ENCODE data around the gene NOL11. TPM values are rescaled to one million over a fixed set of nuclear protein-coding genes. Genes with fewer than 3 reads are reported as not detected.

Gene NOL11
- total RNA-seq, 1 experiment from 2014 or later = 38.2 TPM

DNA sequence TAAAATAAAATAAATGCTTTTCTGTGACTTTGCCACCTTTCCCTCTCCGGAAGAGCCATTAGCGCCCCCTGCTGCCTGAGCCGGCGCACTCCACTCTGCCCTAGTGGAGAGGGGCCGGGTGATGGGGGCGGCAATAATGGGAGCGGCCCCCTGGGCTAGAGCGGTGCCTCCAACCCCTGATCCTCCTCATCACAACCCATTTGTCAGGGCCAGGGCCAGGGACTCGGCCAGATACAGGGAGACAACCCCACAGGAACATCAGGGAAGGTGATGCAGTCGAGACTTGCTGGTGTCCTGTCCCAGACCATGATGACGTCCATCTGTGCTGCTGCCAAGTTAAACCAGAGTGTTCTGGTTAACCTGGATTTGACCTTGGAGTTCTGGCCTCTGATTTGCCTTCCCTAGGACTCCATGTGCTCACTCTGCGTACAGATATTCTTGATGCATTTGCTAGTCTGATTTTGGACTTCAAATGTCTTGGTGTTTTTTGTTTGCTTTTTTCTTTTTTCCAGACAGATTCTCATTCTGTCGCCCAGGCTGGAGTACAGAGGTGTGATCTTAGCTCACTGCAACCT lies 61.4 kb downstream of the NOL11 start:
- H2AFZ ChIP-seq = peak overlapping the region; percentile 37; the same call in 1 of the 2 replicates
- POLR2A ChIA-PET (ENCODE audit: unreplicated experiment) = interaction anchor here (0.6 kb wide), 1 partner anchor 174 kb away, joined by 3 read pairs; no protein-coding TSS in a partner anchor
- peak overlapping the region; percentile 60 for H3K4me2 ChIP-seq
- CTCF ChIA-PET = no interaction called here
- H3K4me3 ChIP-seq = no peak overlapping the region
- no peaks in the 10 kb centered on the region for H3K9me3 ChIP-seq (ENCODE audit: insufficient read depth, low read depth)
- H3F3A ChIP-seq (ENCODE audit: insufficient read depth, low read depth) = no peaks in the 10 kb centered on the region; the same call in 1 of the 2 replicates
- no peaks in the 10 kb centered on the region for H3K79me2 ChIP-seq (ENCODE audit: low read depth)
- peaks cover 4% of the 10 kb centered on the region; the same call in 1 of the 2 replicates for H3K4me1 ChIP-seq (replicated peaks; ENCODE audit: insufficient read depth)
- TF ChIP-seq, protein P1, sequence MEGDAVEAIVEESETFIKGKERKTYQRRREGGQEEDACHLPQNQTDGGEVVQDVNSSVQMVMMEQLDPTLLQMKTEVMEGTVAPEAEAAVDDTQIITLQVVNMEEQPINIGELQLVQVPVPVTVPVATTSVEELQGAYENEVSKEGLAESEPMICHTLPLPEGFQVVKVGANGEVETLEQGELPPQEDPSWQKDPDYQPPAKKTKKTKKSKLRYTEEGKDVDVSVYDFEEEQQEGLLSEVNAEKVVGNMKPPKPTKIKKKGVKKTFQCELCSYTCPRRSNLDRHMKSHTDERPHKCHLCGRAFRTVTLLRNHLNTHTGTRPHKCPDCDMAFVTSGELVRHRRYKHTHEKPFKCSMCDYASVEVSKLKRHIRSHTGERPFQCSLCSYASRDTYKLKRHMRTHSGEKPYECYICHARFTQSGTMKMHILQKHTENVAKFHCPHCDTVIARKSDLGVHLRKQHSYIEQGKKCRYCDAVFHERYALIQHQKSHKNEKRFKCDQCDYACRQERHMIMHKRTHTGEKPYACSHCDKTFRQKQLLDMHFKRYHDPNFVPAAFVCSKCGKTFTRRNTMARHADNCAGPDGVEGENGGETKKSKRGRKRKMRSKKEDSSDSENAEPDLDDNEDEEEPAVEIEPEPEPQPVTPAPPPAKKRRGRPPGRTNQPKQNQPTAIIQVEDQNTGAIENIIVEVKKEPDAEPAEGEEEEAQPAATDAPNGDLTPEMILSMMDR (conservative IDR thresholded peaks at IDR 0.05) = peak; percentile 77
- TF ChIP-seq EZH2 (IDR thresholded peaks at IDR 0.05; ENCODE audit: low read depth) = no peak
- intact Hi-C loops (cut with micrococcal nuclease; ENCODE audit: unreplicated experiment) = loop anchor here (2.0 kb wide), 1 partner anchor 404 kb away; no protein-coding TSS in a partner anchor
- DNase-seq = peak in 1 of 2 experiments; percentile 37
- H3K9me2 ChIP-seq (ENCODE audit: insufficient read depth) = no peaks in the 10 kb centered on the region
- no peaks in the 10 kb centered on the region for H3K36me3 ChIP-seq (ENCODE audit: low read depth)
- H3K27me3 ChIP-seq (ENCODE audit: insufficient read depth, low read depth) = no peaks in the 10 kb centered on the region
- H3K27ac ChIP-seq = no peak overlapping the region
- BruUV-seq (replicated peaks) = no TSS peak
- 0 out of 2 replicates have a peak, but pooled peaks cover 2% of the 10 kb centered on the region for H4K20me1 ChIP-seq (ENCODE audit: insufficient read depth)

DNA sequence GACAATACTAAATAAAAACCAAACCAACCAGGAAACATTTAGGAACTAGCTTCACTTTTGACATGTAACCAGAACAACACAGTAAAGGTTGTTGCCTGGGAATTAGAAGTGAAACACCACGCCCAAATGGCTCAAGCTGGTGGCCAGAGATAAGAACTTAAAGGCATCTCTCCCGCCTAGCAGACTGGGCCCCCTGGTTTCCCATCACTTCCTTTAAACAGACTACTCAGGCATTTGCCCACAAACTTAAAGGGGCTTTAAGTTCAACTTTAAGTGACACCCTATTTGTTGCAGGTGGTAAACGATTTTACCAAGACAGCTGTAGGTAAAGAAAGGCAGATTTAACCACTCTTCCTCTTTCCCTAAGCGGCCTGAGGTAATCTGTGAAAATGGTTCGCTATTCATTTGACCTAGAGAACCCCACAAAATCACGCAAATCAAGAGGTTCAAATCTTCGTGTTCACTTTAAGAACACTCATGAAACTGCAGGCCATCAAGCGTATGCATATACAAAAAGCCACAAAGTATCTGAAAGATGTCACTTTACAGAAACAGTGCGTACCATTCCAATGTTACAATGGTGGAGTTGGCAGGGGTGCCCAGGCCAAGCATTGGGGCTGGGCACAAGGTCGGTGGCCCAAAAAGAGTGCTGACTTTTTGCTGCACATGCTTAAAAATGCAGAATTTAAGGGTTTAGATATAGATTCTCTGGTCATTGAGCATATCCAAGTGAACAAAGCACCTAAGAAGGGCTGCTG lies 66.8 kb downstream of the NOL11 start:
- no peak for TF ChIP-seq EZH2 (IDR thresholded peaks at IDR 0.05; ENCODE audit: low read depth)
- TF ChIP-seq, protein P1 (conservative IDR thresholded peaks at IDR 0.05) = no peak
- Histone ChIP-seq H3K4me1 (replicated peaks; ENCODE audit: insufficient read depth) (peaks cover 4% of the 10 kb centered on the region; the same call in 1 of the 2 replicates), H2AFZ (no peak overlapping the region), H3K9me2 (ENCODE audit: insufficient read depth) (no peaks in the 10 kb centered on the region), H3K9me3 (ENCODE audit: insufficient read depth, low read depth) (no peaks in the 10 kb centered on the region), H3K27me3 (ENCODE audit: insufficient read depth, low read depth) (no peaks in the 10 kb centered on the region), H4K20me1 (ENCODE audit: insufficient read depth) (0 out of 2 replicates have a peak, but pooled peaks cover 2% of the 10 kb centered on the region), H3K36me3 (ENCODE audit: low read depth) (no peaks in the 10 kb centered on the region), H3K4me2 (no peak overlapping the region), H3F3A (ENCODE audit: insufficient read depth, low read depth) (no peaks in the 10 kb centered on the region; the same call in 1 of the 2 replicates), H3K4me3 (no peak overlapping the region), H3K27ac (no peak overlapping the region), H3K79me2 (ENCODE audit: low read depth) (no peaks in the 10 kb centered on the region)
- intact Hi-C loops (cut with micrococcal nuclease; ENCODE audit: unreplicated experiment) = no loop called here
- DNase-seq = no peak
- no TSS peak for BruUV-seq (replicated peaks)
- ChIA-PET POLR2A (ENCODE audit: unreplicated experiment) (no interaction called here), CTCF (no interaction called here)

DNA sequence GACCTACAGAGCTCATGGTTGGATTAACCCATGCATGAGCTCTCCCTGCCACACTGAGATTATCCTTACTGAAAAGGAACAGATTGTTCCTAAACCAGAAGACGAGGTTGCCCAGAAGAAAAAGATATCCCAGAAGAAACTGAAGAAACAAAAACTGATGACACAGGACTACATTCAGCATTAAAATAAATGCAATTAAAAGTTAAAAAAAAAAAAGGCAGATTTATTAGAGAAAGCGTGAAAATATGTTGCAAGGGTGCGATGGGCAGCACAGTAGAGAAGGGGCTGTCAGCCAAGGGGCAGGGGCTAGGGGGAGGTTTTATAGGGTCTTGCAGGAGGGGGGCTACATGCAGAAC lies 67.4 kb downstream of the NOL11 start:
- H2AFZ ChIP-seq = no peak overlapping the region
- H3K79me2 ChIP-seq (ENCODE audit: low read depth) = no peaks in the 10 kb centered on the region
- BruUV-seq (replicated peaks) = no TSS peak
- H3F3A ChIP-seq (ENCODE audit: insufficient read depth, low read depth) = no peaks in the 10 kb centered on the region
- no peaks in the 10 kb centered on the region for H3K27me3 ChIP-seq (ENCODE audit: insufficient read depth, low read depth)
- TF ChIP-seq EZH2 (IDR thresholded peaks at IDR 0.05; ENCODE audit: low read depth) = no peak
- TF ChIP-seq, protein P1 (conservative IDR thresholded peaks at IDR 0.05) = no peak
- no peak for DNase-seq
- H3K9me3 ChIP-seq (ENCODE audit: insufficient read depth, low read depth) = no peaks in the 10 kb centered on the region
- H3K9me2 ChIP-seq (ENCODE audit: insufficient read depth) = no peaks in the 10 kb centered on the region
- ChIA-PET POLR2A (ENCODE audit: unreplicated experiment) (no interaction called here), CTCF (no interaction called here)
- intact Hi-C loops (cut with micrococcal nuclease; ENCODE audit: unreplicated experiment) = no loop called here
- H3K4me3 ChIP-seq = no peak overlapping the region
- H3K4me2 ChIP-seq = no peak overlapping the region
- H3K27ac ChIP-seq = no peak overlapping the region
- H3K36me3 ChIP-seq (ENCODE audit: low read depth) = no peaks in the 10 kb centered on the region
- peaks cover 4% of the 10 kb centered on the region; the same call in 1 of the 2 replicates for H3K4me1 ChIP-seq (replicated peaks; ENCODE audit: insufficient read depth)
- H4K20me1 ChIP-seq (ENCODE audit: insufficient read depth) = 0 out of 2 replicates have a peak, but pooled peaks cover 2% of the 10 kb centered on the region

Data from PC-9 (cell line).